K562 (cell line): ENCODE results near the gene C22orf42. TPM values are rescaled to one million over a fixed set of nuclear protein-coding genes. Genes with fewer than 3 reads are reported as not detected.

Experiments
- ATAC-seq: fragments of 200-7000 bp; cut with Tn5 transposase; 3 replicates; pipeline ENCODE4 v1.9.1; 2020; ENCODE audit warnings: moderate library complexity
- BruUV-seq: library from RNA; stranded (reverse); fragments of 400-500 nt; replicated peaks from 2 replicates; lab custom pipeline; 2021; lab: Mats Ljungman, UMichigan
- CTCF ChIA-PET: fragments of 300-600 bp; formaldehyde crosslinking; extraction: SDS; loops from one replicate; lab custom pipeline; 2021; ENCODE audit warnings: low intra/inter-chr PET ratio; lab: Yijun Ruan, JAX
- POLR2A ChIA-PET: fragments of 300-600, 350-650 bp; sonication (Branson Sonifier 250); formaldehyde crosslinking; extraction: SDS; loops from one replicate; lab custom pipeline; 2021; ENCODE audit warnings: antibody characterized with exemption, inconsistent platforms; lab: Yijun Ruan, JAX
- DNase-seq, 4 experiments: peaks; one replicate each; pipeline versions ENCODE4 v3.0.0 to v3.0.0-alpha.2; 2011 to 2018; ENCODE audit warnings: low spot score in 3 of 4, mixed read lengths in 3 of 4; ENCODE audit errors: extremely low read depth in 1 of 4
- FAIRE-seq: peaks from 2 replicates; lab custom pipeline; 2011; peaks lifted over from hg19 to GRCh38; lab: Jason Lieb, UNC
- H2AFZ ChIP-seq: 2 replicates; pipeline ENCODE4 v1.6.0; 2011; ENCODE audit warnings: low read depth, low read length, control low read depth, inconsistent platforms
- H3K27ac ChIP-seq: fragments of 200-600 bp; 3 replicates; pipeline ENCODE4 v1.8.0; 2011; ENCODE audit warnings: low read depth, mild to moderate bottlenecking, control low read depth, inconsistent platforms, low read length, moderate library complexity, mixed read lengths; ENCODE audit errors: extremely low read depth
- H3K27me3 ChIP-seq, 2 experiments: fragments of 300-600 bp in 1 of 2; 2 replicates in 1 of 2; 3 replicates in 1 of 2; pipeline versions ENCODE4 v1.6.0 to v1.8.0; 2011; ENCODE audit warnings: inconsistent platforms in 2 of 2, low read length in 2 of 2, mild to moderate bottlenecking in 1 of 2, mixed read lengths in 1 of 2, moderate library complexity in 1 of 2; ENCODE audit not compliant: control insufficient read depth in 2 of 2, insufficient read depth in 2 of 2
- H3K36me3 ChIP-seq: fragments of 300-600 bp; 3 replicates; pipeline ENCODE4 v1.8.0; 2011; ENCODE audit warnings: mild to moderate bottlenecking, low read length, inconsistent platforms; ENCODE audit not compliant: control insufficient read depth, insufficient read depth
- H3K4me1 ChIP-seq, 2 experiments: fragments of 200-600 bp in 1 of 2; replicated peaks in 1 of 2; 2 replicates in 1 of 2; 3 replicates in 1 of 2; pipeline versions ENCODE4 v1.5.1 to v1.8.0; 2011; ENCODE audit warnings: inconsistent platforms in 2 of 2, low read length in 2 of 2, mild to moderate bottlenecking in 1 of 2, mixed read lengths in 1 of 2, moderate library complexity in 1 of 2; ENCODE audit not compliant: control insufficient read depth in 2 of 2, insufficient read depth in 2 of 2
- H3K4me2 ChIP-seq: 2 replicates; pipeline ENCODE4 v1.6.1; 2011; ENCODE audit warnings: low read length, control low read depth, inconsistent platforms, mixed read lengths; ENCODE audit not compliant: insufficient read depth
- H3K4me3 ChIP-seq: fragments of 200-600 bp; sonication (generic), shearing (Covaris generic); 2 replicates; pipeline ENCODE4 v1.5.1; 2016; ENCODE audit warnings: control low read depth, inconsistent platforms
- H3K79me2 ChIP-seq: fragments of 200-600 bp; 3 replicates; pipeline ENCODE4 v1.8.0; 2011; ENCODE audit warnings: low read length, inconsistent platforms; ENCODE audit not compliant: control insufficient read depth, insufficient read depth
- H3K9ac ChIP-seq, 2 experiments: 2 replicates each; pipeline versions ENCODE4 v1.6.0 to v1.6.1; 2011; ENCODE audit warnings: low read depth in 2 of 2, low read length in 2 of 2, control low read depth in 1 of 2, inconsistent platforms in 1 of 2, mild to moderate bottlenecking in 1 of 2, mixed read lengths in 1 of 2; ENCODE audit not compliant: insufficient read depth in 1 of 2
- H3K9me1 ChIP-seq: one replicate; pipeline ENCODE4 v1.6.0; 2011; ENCODE audit warnings: inconsistent platforms, mild to moderate bottlenecking, low read length, moderate library complexity; ENCODE audit not compliant: control insufficient read depth, insufficient read depth
- H3K9me3 ChIP-seq: replicated peaks from 2 replicates; pipeline ENCODE4 v1.5.1; 2011; ENCODE audit warnings: low read depth, low read length, inconsistent platforms; ENCODE audit not compliant: control insufficient read depth, insufficient read depth
- H4K20me1 ChIP-seq: replicated peaks from 2 replicates; pipeline ENCODE4 v1.6.1; 2011; ENCODE audit warnings: low read length, inconsistent platforms, mixed read lengths; ENCODE audit not compliant: control insufficient read depth, insufficient read depth
- CCAR2 ChIP-seq: fragments of 200-400 bp; formaldehyde crosslinking; IDR thresholded peaks from 2 replicates; pipeline ENCODE4 v1.6.1; 2017; ENCODE audit warnings: mild to moderate bottlenecking, low read depth, low read length
- KLF13 ChIP-seq: fragments of 450-650 bp; IDR thresholded peaks from 2 replicates; pipeline ENCODE4 v1.6.1; 2016; ENCODE audit warnings: missing genetic modification characterization, low read depth, mild to moderate bottlenecking, missing compliant biosample characterization, moderate library complexity, borderline replicate concordance
- ZFP36 ChIP-seq: fragments of 150-350 bp; IDR thresholded peaks from 2 replicates; pipeline ENCODE4 v1.6.1; 2018; ENCODE audit warnings: low read length, low read depth; ENCODE audit not compliant: partially characterized antibody
- ZNF134 ChIP-seq: fragments of 250-450 bp; sonication (Bioruptor Pico); conservative IDR thresholded peaks from 2 replicates; pipeline ENCODE4 v1.4.0; 2020
- WGBS: fragments of 100-300 bp; shearing (Covaris generic); methylation state at CpG from one replicate; pipeline ENCODE4 v1.1.6; 2016; ENCODE audit warnings: low coverage, mixed read lengths; ENCODE audit not compliant: insufficient coverage; ENCODE audit errors: missing lambda C conversion rate; 5-methylcytosine and 5-hydroxymethylcytosine counted together
- in situ Hi-C: fragments of 300-500 bp; cut with MboI; formaldehyde crosslinking; loops from 4 replicates; pipeline ENCODE4 v1.15.0; 2018; ENCODE audit warnings: inconsistent platforms, mixed read lengths
- intact Hi-C: fragments of 100-400 bp; cut with micrococcal nuclease; formaldehyde crosslinking; loops from 2 replicates; pipeline ENCODE4 v1.14.2; 2022
- polyA plus RNA-seq, 8 experiments: library from polyadenylated mRNA; depleted of rRNA in 4 of 8; stranded (reverse) in 5 of 8; unstranded in 3 of 8; fragments of >200 nt; fragmentation: Nextera tagmentation in 2 of 8; fragmentation: Illumina TruSeq in 1 of 8; extraction: Ambion mirVana in 2 of 8; extraction: Trizol in 1 of 8; gene quantifications; 2 replicates each; pipeline versions ENCODE4 v1.2.1 to v1.2.3, GENCODE V29; 2011 to 2014; ENCODE audit warnings: inconsistent platforms in 1 of 8, missing spikeins in 1 of 8
- total RNA-seq, 7 experiments: library from RNA; depleted of rRNA in 6 of 7; stranded (reverse); fragments of >200 nt in 6 of 7; fragmentation: Illumina TruSeq in 2 of 7; extraction: Trizol in 2 of 7; gene quantifications; 2 replicates each; pipeline versions ENCODE4 v1.2.1 to v1.2.3, GENCODE V29; 2011 to 2021; ENCODE audit warnings: low replicate concordance in 1 of 7
- TF ChIP-seq, protein P1 (sequence below), 2 experiments: fragments of 450-650 bp in 1 of 2; sonication (generic) in 1 of 2; formaldehyde crosslinking in 1 of 2; IDR thresholded peaks in 1 of 2; conservative IDR thresholded peaks in 1 of 2; 2 replicates each; pipeline versions ENCODE4 v1.6.1 to v1.8.1; 2016 to 2023; ENCODE audit warnings: mild to moderate bottlenecking in 2 of 2, moderate library complexity in 2 of 2, inconsistent platforms in 1 of 2, missing genetic modification reagents in 1 of 2
- TF ChIP-seq, protein P2 (sequence below): fragments of 250-450 bp; sonication (Bioruptor Pico); IDR thresholded peaks from 2 replicates; pipeline ENCODE4 v1.5.0; 2021

C22orf42 gene
- total and polyA plus RNA-seq, 9 of the 15 experiments (the other 6 are each of a cell fraction or from before 2014, with no cell fraction given), result not detected

DNA sequence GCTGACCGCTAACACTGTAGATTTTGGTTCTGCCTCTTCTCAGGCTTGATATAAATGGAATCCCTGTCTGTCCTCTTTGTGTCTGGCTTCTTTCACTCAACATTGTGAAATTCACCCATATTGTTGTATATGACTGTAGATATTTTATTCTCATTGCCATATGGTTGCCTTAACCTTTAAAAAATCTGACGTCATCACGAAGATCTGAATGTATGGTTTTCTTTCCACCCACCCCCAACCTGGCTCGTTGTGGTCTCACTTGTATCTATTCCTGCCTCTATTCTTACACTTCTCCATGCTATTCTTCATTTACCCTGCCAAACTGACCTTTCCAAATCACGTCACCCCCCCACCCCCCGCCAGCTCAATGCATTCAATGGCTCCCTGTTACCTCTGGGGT is 21.9 kb upstream of the C22orf42 start:
- POLR2A ChIA-PET, result no interaction called here
- in situ Hi-C loops, result no loop called here

More for the DNA sequence above, 21.9 kb upstream of the C22orf42 start:
- peaks cover 0 to 4% of the 10 kb centered on the region in 2 experiments; a peak in 2 of 5 replicates for H3K27me3 ChIP-seq
- H3K9ac ChIP-seq, result no peak overlapping the region
- H3K4me1 ChIP-seq, result no peaks in the 10 kb centered on the region
- DNase-seq, result no peak
- no peak overlapping the region for H3K4me3 ChIP-seq
- H3K79me2 ChIP-seq, result no peaks in the 10 kb centered on the region
- no peak for ATAC-seq
- TF ChIP-seq, protein P1, sequence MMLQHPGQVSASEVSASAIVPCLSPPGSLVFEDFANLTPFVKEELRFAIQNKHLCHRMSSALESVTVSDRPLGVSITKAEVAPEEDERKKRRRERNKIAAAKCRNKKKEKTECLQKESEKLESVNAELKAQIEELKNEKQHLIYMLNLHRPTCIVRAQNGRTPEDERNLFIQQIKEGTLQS (IDR thresholded peaks at IDR 0.05), result peak; percentile 23; the same call in 1 of the 2 replicates
- TF ChIP-seq, protein P1 (CRISPR knock-in tag; conservative IDR thresholded peaks at IDR 0.05), result no peak
- TF ChIP-seq, protein P2, sequence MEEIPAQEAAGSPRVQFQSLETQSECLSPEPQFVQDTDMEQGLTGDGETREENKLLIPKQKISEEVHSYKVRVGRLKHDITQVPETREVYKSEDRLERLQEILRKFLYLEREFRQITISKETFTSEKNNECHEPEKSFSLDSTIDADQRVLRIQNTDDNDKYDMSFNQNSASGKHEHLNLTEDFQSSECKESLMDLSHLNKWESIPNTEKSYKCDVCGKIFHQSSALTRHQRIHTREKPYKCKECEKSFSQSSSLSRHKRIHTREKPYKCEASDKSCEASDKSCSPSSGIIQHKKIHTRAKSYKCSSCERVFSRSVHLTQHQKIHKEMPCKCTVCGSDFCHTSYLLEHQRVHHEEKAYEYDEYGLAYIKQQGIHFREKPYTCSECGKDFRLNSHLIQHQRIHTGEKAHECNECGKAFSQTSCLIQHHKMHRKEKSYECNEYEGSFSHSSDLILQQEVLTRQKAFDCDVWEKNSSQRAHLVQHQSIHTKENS, result no peak
- TF ChIP-seq ZFP36 (no peak), KLF13 (tag) (no peak), CCAR2 (no peak), ZNF134 (CRISPR knock-in tag) (no peak)
- FAIRE-seq, result no peak
- H4K20me1 ChIP-seq, result no peaks in the 10 kb centered on the region
- no peak overlapping the region for H3K27ac ChIP-seq
- H3K4me2 ChIP-seq, result no peak overlapping the region
- intact Hi-C loops, result no loop called here
- CTCF ChIA-PET, result no interaction called here
- no peaks in the 10 kb centered on the region for H3K36me3 ChIP-seq
- no peak overlapping the region for H2AFZ ChIP-seq
- no peaks in the 10 kb centered on the region for H3K9me1 ChIP-seq
- no peaks in the 10 kb centered on the region for H3K9me3 ChIP-seq
- BruUV-seq, result no TSS peak
- WGBS, result 4% methylated on average over 5 of the region's 6 CpGs
